Measurements from ENCODE around the gene NDUFV2. TPM values are rescaled to one million over a fixed set of nuclear protein-coding genes. Genes with fewer than 3 reads are reported as not detected.

Gene NDUFV2
- total and polyA plus RNA-seq, 2 of the 13 experiments (the other 11 are each of a cell fraction or from before 2014, with no cell fraction given), result 216 to 299 TPM

DNA sequence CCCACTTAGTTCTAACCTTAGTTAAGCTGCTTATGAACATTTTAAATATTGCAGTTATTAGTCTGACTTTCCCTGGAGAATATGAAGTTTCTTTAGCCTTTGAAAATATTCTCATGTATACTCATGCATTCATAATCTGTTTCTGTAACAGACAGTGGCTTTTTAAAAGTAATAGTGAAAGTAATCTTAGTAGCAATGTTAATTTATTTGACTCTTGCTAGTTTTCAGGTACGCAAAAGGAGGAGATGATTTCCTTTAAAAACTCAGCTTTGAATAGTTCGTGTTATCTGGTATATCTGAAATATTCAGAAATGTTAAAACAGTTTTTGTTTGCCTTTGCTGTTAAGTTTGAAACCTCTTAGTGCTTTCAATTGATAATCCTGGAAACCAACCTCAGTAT, 37.9 kb downstream of the NDUFV2 start:
- Histone ChIP-seq H3K27me3 (ENCODE audit: control insufficient read depth in 1 of 2, insufficient read depth in 2 of 2, low read length in 2 of 2) (no peaks in the 10 kb centered on the region; a peak in 1 of 5 replicates), H3K9ac (ENCODE audit: insufficient read depth, low read depth, low read length) (no peak overlapping the region), H3K4me3 (replicated peaks in 1 of 3; ENCODE audit: insufficient read depth in 1 of 3, low read depth in 2 of 3, low read length in 3 of 3) (peak overlapping the region in 1 of 3 experiments; percentile 75; a peak in 1 of 6 replicates), H3K27ac (ENCODE audit: extremely low read length, insufficient read depth, low read length) (no peak overlapping the region), H3K79me2 (ENCODE audit: insufficient read depth, low read length) (peaks cover 84% of the 10 kb centered on the region), H3K4me2 (ENCODE audit: low read depth, low read length) (peak overlapping the region; percentile 74), H3K4me1 (ENCODE audit: insufficient read depth, low read length) (peaks cover 50% of the 10 kb centered on the region), H3K9me3 (ENCODE audit: low read length) (no peaks in the 10 kb centered on the region), H3K36me3 (replicated peaks in 1 of 2; ENCODE audit: control insufficient read depth in 1 of 2, insufficient read depth in 2 of 2, low read length in 2 of 2) (no peaks in the 10 kb centered on the region; a peak in 1 of 5 replicates), H4K20me1 (ENCODE audit: insufficient read depth, low read length) (peaks cover 24% of the 10 kb centered on the region), H2AFZ (ENCODE audit: low read length) (no peak overlapping the region)
- DNase-seq (ENCODE audit: low spot score) (no peak), ATAC-seq (no peak), FAIRE-seq (no peak)
- WGBS (ENCODE audit: low lambda C conversion rate), result 89% methylated on average over 2 of the region's 2 CpGs
- BruUV-seq (replicated peaks), result no TSS peak
- ChIA-PET CTCF (ENCODE audit: low intra/inter-chr PET ratio, low total read pairs) (no interaction called here), POLR2A (no interaction called here)
- TF ChIP-seq ZNF274 (CRISPR knock-in tag; IDR thresholded peaks at IDR 0.05) (no peak), NFE2L2 (IDR thresholded peaks at IDR 0.05; ENCODE audit: low read length) (no peak), SRF (IDR thresholded peaks at IDR 0.05; ENCODE audit: low read depth, low read length) (no peak), PHB2 (IDR thresholded peaks at IDR 0.05; ENCODE audit: partially characterized antibody) (no peak), SMAD9 (CRISPR knock-in tag; IDR thresholded peaks at IDR 0.05) (no peak), ZNF614 (CRISPR knock-in tag; IDR thresholded peaks at IDR 0.05; ENCODE audit: borderline replicate concordance) (no peak), POLR2G (IDR thresholded peaks at IDR 0.05; ENCODE audit: low read depth, low read length) (no peak), ZNF337 (CRISPR knock-in tag; IDR thresholded peaks at IDR 0.05; ENCODE audit: borderline replicate concordance, low read depth) (no peak), LRRFIP1 (CRISPR knock-in tag; conservative IDR thresholded peaks at IDR 0.05) (no peak), ZNF460 (CRISPR knock-in tag; IDR thresholded peaks at IDR 0.05; ENCODE audit: borderline replicate concordance) (no peak), STAT5B (CRISPR knock-in tag; IDR thresholded peaks at IDR 0.05) (no peak), NFYC (CRISPR knock-in tag; IDR thresholded peaks at IDR 0.05) (no peak)
- in situ Hi-C loops (cut with HindIII; ENCODE audit: extremely low pct_ligation_motif_present, low pct_unique_long_range_greater_than_20kb) (no loop called here), intact Hi-C loops (cut with micrococcal nuclease; ENCODE audit: unreplicated experiment) (no loop called here)
